Stimulated activated CD8-positive, alpha-beta memory T cell treated with anti-CD3 and anti-CD28 coated beads, Interleukin-4, amount 100 ng/mL, for 48 hours (primary cell): Measurements from ENCODE around the gene PABPC1L2A.
A peak's percentile ranks its signal among the peaks of the same experiment; 100 is the strongest.
"Not testable (repeated sequence)": the region's sequence is repeated elsewhere in the genome, so short reads cannot be mapped to it uniquely, and the experiment has no call there.

Experiments used
- DNase-seq: peaks from one replicate; pipeline ENCODE4 v3.0.0-alpha.2; 2020

PABPC1L2A gene

DNA sequence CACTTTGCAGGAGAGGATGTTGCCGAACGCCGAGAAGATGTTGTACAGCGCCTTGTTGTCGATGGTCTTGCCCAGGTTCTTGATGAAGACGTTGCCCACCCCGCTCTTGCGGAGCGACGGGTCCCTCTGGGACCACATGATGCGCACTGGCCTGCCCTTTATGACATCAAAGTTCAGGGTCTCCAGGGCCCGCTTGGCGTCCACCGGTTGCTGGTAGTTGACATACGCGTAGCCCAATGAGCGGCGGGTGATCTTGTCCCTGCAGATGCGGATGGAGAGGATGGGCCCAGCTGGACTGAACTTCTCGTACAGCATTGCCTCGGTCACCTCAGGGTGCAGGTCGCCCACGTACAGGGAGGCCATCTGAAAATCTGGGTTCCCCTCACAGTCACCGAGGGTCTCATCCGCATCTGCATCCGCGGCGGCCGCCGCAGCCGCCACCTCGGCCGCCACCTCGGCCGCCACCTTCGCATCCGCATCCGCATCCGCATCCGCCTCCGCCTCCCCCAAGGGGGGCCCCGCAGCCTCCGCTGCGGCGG is at the start of gene PABPC1L2A:
PABPC1L2A (minus strand) TSS at position 489 of the 539 bp plus-strand sequence; CDS start at position 363, 126 bp downstream.
- not testable (repeated sequence) for DNase-seq

DNA sequence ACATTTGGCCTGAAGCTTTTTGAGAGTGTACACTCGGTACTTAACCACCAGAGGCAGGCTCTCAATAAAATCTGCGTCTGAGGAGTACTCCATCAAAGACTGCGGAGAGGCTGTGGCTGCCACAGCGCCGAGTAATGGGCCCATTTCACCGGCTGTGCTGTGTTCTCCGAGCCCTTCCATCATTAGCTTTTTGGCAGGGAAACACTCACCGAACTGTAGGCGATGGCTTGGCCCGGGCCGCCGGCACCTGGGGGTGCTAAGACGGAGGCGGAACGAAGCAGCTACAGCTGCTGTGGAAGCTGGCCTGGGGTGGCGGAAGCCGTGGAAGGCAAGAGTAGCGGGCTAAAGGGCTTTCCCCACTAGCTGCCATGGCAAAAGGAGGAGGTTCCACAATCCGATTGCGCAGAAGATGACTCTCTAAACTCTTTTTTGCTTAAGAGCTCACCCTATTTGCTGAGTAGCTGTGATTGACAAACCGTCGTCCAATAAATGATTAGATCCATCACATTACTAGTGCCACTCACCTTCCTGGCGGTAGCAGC is 48.5 kb upstream of the PABPC1L2A start:
- DNase-seq: peak; percentile 19

DNA sequence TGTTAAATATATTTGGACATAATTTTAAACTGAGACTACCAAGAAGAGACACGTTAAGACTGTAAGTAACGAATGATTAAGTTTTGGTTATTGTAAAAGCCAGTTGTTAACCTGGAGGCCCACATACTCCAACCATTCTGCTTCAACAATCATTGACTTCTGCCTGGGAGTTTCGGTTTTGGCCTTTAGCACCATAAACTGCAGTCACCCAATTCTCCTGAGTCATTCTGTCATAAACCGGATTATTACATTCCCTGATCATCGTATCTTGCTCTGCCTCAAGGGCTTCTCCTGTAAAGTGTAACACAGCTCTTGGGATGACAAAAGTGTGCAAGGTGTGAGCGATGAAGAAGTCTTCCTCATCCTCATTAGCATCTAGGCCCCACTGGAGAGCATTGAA is 46.9 kb upstream of the PABPC1L2A start:
- DNase-seq: no peak

DNA sequence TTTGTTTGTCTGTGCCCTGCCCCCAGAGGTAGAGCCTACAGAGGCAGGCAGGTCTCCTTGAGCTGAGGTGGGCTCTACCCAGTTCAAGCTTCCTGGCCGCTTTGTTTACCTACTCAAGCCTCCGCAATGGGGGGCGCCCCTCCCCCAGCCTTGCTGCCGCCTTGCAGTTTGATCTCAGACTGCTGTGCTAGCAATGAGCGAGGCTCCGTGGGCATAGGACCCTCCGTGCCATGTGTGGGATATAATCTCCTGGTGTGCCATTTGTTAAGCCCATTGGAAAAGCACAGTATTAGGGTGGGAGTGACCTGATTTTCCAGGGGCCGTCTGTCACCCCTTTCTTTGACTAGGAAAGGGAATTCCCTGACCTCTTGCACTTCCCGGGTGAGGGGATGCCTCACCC is 20.2 kb upstream of the PABPC1L2A start:
- DNase-seq: not testable (repeated sequence)

DNA sequence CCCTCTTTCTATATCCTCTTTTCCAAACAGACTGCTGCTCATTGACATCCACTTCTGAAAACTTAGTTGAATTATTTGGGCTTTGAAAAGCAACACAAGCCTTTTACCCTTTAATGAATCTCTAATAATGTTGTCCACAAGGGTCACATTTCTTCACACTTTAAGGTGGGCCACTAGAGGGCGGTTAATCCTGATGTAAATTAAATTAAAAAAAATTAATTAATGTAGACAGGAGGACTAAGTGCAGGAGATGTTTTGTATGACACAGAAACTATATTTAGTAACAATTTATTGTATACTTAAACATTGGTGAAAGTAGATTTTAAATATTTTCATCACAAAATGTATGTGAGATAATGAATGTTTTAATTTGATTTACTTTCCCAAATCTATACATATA is 7.5 kb upstream of the PABPC1L2A start:
- peak; percentile 28 for DNase-seq

DNA sequence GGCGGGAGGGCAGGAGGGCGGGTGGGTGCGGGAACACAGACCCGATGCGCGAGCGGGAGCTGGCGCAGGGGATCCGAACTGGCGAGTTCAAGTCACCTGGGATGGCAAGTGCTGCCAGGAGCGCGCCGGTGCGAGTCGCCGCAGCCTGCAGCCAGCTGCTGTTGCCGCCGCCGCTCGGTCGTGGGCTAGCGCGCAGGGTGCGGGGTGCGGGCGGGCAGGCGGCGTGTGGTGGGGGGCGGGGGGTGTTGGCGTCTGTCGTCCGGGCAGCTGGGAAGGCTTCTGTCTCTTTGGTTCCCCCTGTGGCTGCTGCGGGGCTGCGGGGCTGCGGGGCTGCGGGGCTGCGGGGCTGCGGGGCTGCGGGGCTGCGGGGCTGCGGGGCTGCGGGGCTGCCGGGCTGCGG is 572 bp upstream of the PABPC1L2A start:
- DNase-seq: not testable (repeated sequence)

DNA sequence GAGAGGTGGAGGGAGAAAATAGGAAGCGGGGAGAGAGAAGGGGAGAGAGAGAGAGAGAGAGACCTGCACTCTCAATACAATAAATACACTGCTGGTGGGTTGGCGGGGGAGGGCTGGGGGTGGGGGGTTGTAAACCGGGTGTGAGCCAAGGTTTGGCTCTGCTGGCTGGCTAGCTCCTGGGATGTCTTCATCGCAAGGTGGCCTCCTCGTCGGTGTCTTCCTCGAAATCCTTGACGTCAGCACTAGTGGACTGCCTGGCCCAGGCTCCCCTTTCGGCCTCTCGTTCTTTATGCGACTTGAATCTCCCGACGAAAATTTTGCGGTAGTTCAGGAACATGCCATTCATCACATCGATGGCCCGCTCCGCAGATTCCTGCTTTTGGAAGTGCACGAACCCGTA is 715 bp downstream of the PABPC1L2A start:
- DNase-seq: not testable (repeated sequence)

DNA sequence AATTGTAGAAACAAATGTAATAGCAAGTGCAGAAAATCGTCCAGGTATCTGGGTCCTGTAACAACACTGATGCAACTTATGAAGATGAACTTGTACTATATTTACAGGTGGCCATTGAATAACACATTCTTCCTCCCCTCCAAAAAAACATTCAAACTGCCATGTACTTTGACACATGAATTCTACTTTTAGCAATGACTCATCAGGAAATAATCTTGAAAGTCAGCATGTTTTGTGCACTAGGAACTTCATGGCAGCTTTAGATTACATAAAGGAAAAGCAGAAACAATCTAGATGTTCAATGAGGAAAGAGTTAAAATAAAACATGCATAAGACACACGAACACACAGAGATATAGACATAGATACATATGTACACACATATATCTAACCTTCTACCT is 2.5 kb downstream of the PABPC1L2A start:
- no peak for DNase-seq

DNA sequence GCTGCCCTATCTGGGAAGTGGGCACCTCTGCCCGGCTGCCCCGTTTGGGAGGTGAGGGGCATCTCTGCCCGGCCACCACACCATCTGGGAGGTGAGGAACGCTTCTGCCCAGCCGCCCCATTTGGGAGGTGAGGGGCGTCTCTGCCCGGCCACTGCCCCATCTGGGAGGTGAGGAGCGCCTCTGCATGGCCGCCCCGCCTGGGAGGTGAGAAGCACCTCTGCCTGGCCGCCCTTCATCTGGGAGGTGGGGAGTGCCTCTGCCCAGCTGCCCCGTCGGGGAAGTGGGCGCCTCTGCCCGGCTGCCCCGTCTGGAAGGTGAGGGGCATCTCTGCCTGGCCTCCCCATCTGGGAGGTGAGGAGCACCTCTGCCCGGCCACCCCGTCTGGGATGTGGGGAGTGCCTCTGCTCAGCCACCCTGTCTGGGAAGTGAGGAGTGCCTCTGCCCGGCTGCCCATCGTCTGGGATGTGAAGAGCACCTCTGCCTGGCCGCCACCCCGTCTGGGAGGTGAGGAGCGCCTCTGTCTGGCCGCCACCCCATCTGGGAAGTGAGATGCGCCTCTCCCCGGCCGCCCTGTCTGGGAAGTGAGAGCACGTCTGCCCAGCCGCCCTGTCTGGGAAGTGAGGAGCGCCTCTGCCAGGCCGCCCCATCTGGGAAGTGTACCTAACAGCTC is 9.8 kb downstream of the PABPC1L2A start:
- DNase-seq: no peak

DNA sequence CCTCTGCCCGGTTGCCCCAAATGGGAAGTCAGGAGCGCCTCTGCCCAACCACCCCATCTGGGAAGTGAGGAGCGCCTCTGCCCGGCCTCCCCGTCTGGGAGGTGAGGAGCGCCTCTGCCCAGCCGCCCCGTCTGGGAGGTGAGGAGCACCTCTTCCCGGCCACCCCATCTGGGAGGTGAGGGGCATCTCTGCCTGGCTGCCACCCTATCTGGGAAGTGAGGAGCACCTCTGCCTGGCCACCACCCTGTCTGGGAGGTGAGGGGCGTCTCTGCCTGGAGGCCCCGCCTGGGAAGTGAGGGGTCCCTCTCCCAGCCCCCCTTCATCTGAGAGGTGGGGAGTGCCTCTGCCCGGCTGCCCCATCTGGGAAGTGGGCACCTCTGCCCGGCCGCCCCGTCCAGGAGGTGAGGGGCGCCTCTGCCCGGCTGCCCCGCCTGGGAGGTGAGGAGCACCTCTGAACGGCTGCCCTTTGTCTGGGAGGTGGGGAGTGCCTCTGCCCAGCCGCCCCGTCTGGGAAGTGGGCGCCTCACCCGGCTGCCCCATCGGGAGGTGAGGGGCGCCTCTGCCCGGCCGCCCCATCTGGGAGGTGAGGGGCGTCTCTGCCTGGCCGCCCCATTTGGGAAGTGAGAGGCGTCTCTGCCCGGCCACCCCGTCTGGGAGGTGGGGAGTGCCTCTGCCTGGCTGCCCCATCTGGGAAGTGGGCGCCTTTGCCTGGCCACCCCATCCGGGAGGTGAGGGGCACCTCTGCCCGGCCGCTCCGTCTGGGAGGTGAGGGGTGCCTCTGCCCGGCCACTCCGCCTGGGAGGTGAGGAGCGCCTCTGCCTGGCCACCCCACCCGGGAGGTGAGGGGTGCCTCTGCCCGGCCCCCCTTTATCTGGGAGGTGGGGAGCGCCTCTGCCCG is 10.6 kb downstream of the PABPC1L2A start:
- DNase-seq: no peak

DNA sequence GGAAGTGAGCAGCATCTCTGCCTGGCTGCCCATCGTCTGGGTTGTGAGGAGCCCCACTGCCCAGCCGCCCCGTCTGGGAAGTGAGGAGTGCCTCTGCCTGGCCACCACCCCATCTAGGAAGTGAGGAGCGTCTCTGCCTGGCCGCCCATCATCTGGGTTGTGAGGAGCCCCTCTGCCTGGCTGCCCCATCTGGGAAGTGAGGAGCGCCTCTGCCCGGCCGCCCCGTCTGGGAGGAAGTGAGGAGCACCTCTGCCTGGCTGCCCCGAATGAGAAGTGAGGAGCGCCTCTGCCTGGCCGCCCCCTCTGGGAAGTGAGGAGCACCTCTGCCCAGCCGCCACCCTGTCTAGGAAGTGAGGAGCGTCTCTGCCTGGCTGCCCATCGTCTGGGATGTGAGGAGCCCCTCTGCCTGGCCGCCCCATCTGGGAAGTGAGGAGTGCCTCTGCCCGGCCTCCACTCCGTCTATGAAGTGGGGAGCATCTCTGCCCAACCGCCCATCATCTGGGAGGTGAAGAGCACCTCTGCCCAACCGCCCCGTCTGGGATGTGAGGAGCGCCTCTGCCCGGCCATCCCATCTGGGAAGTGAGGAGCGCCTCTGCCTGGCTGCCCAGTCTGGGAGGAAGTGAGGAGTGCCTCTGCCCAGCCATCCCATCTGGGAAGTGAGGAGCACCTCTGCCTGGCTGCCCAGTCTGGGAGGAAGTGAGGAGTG is 11.4 kb downstream of the PABPC1L2A start:
- not testable (repeated sequence) for DNase-seq

DNA sequence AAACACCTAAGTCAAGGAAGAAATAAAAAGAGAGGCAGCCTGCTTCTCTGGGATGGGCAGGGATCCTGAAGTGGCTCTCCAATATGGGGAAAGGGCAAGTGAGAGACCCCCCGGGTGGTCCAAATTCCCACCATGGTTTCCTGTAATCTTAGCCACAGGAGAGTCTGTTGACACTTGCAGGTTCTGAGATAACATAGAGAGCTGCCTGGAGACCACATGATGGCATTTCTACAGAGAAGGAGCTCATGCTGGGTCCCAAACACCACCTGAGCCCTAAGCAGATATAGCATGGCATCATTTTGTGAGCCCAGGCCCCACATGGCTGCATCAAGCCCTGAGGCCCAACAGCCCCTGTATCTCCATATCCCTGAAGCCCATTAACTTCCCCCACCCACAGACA is 50.4 kb downstream of the PABPC1L2A start:
- no peak for DNase-seq
